Bronchial epithelial cell (primary cell): ENCODE measurements around the gene C13orf42. TPM values are rescaled to one million over a fixed set of nuclear protein-coding genes. Genes with fewer than 3 reads are reported as not detected.

ENCODE experiments used
- DNase-seq: peaks from one replicate; pipeline ENCODE4 v3.0.0-alpha.2; 2010; ENCODE audit warnings: low read depth
- FAIRE-seq: peaks from 2 replicates; lab custom pipeline; 2011; peaks lifted over from hg19 to GRCh38; lab: Jason Lieb, UNC
- H3K27me3 ChIP-seq: 2 replicates; pipeline ENCODE4 v1.5.1; 2011; ENCODE audit warnings: low read length; ENCODE audit not compliant: control insufficient read depth, insufficient read depth
- H3K36me3 ChIP-seq: 2 replicates; pipeline ENCODE4 v1.5.1; 2011; ENCODE audit warnings: low read length; ENCODE audit not compliant: control insufficient read depth, insufficient read depth
- H3K4me3 ChIP-seq: 2 replicates; pipeline ENCODE4 v1.5.1; 2011; ENCODE audit warnings: mild to moderate bottlenecking, low read depth, low read length, control low read depth
- total RNA-seq: library from RNA; depleted of rRNA; stranded (reverse); fragments of >200 nt; gene quantifications from 2 replicates; pipeline ENCODE4 v1.2.1, GENCODE V29; 2014
- TF ChIP-seq, protein P1 (sequence below): IDR thresholded peaks from 2 replicates; pipeline ENCODE4 v1.5.1; 2011; ENCODE audit warnings: mild to moderate bottlenecking, moderate library complexity, low read length, control low read depth, inconsistent platforms; ENCODE audit not compliant: insufficient read depth, severe bottlenecking

C13orf42 gene
- total RNA-seq, 1 donor from 2014 or later: not detected

DNA sequence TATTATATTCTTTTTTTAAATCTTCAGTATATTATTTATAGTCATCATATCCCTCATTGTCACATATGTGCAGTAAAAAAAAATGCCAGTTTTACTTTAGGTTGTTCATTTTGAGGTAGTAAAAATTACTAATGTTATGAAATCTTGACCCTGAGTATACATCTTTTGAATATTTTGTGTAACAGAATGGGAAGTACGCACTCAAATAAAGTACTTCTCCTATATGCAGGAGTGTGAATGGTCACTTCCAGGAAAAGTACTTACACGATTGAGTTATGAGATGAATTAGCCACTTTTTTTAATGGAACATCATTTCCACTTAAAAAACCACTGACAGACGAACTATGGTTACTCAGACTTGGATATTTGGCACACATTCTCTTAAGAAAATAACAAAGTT, 58.5 kb downstream of the C13orf42 start:
- Histone ChIP-seq H3K36me3 (no peaks in the 10 kb centered on the region), H3K4me3 (no peak overlapping the region), H3K27me3 (no peaks in the 10 kb centered on the region)
- TF ChIP-seq, protein P1, sequence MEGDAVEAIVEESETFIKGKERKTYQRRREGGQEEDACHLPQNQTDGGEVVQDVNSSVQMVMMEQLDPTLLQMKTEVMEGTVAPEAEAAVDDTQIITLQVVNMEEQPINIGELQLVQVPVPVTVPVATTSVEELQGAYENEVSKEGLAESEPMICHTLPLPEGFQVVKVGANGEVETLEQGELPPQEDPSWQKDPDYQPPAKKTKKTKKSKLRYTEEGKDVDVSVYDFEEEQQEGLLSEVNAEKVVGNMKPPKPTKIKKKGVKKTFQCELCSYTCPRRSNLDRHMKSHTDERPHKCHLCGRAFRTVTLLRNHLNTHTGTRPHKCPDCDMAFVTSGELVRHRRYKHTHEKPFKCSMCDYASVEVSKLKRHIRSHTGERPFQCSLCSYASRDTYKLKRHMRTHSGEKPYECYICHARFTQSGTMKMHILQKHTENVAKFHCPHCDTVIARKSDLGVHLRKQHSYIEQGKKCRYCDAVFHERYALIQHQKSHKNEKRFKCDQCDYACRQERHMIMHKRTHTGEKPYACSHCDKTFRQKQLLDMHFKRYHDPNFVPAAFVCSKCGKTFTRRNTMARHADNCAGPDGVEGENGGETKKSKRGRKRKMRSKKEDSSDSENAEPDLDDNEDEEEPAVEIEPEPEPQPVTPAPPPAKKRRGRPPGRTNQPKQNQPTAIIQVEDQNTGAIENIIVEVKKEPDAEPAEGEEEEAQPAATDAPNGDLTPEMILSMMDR: no peak
- FAIRE-seq: no peak
- no peak for DNase-seq

DNA sequence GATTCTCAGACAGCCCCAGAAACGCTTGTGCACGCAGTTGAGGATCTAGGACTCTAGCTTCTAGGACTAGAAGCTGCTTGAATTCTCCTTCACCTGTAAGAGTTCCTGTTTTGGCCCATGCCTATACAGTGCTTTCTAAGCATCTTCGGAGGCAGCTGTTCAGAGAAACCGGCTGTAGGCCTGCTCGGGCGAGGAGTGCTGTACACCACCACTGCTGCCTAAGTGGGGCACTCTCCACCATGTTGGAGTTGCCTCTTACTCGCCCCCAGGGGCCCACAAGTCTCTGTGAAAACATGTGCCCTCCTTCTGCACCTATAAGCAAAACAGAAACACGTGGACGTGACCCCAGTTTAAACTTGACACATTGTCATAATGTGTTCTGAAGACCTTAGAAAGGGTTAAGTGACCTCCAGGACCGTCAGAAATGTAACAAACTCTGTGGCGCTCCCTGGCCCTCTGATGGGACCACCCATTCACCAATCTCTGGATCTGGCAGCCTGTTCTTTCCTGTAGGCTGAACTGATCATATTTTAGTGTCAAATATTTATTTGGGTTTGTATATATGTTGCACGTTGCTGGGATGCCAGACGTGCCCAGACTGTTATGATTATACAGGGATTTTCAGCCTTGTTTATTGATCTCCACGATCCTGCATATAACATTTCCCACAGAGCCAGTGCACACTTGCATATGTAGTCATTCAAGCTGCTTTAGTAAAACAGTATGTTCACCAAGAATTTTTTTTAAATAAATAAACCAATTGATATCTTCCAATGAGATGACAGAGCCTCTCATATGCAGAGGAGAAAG, 60.8 kb downstream of the C13orf42 start:
- TF ChIP-seq, protein P1: no peak
- H3K4me3 ChIP-seq: no peak overlapping the region
- FAIRE-seq (no peak), DNase-seq (no peak)
- no peaks in the 10 kb centered on the region for H3K27me3 ChIP-seq
- no peaks in the 10 kb centered on the region for H3K36me3 ChIP-seq

GRCh38 chr13:51048616-51049015, 62.5 kb downstream of the C13orf42 start:
- TF ChIP-seq, protein P1: no peak
- DNase-seq: no peak
- no peak for FAIRE-seq
- no peaks in the 10 kb centered on the region for H3K36me3 ChIP-seq
- H3K27me3 ChIP-seq: no peaks in the 10 kb centered on the region
- H3K4me3 ChIP-seq: no peak overlapping the region

DNA sequence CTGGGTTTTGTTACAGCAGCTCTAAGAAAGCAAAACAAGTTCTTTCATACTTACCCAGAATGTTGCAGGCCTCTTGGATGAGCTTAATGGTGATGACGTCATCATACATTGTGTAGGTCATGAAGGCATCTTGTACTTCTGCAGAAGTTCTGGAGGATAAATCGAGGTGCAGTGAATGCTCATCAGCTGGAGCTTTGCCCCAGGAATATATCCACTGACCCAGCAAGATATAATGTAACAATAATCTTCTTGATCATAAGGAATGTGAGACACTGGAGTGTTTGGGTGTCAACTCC, 63.0 kb downstream of the C13orf42 start:
- DNase-seq (no peak), FAIRE-seq (no peak)
- Histone ChIP-seq H3K27me3 (no peaks in the 10 kb centered on the region), H3K4me3 (no peak overlapping the region), H3K36me3 (no peaks in the 10 kb centered on the region)
- TF ChIP-seq, protein P1: no peak

DNA sequence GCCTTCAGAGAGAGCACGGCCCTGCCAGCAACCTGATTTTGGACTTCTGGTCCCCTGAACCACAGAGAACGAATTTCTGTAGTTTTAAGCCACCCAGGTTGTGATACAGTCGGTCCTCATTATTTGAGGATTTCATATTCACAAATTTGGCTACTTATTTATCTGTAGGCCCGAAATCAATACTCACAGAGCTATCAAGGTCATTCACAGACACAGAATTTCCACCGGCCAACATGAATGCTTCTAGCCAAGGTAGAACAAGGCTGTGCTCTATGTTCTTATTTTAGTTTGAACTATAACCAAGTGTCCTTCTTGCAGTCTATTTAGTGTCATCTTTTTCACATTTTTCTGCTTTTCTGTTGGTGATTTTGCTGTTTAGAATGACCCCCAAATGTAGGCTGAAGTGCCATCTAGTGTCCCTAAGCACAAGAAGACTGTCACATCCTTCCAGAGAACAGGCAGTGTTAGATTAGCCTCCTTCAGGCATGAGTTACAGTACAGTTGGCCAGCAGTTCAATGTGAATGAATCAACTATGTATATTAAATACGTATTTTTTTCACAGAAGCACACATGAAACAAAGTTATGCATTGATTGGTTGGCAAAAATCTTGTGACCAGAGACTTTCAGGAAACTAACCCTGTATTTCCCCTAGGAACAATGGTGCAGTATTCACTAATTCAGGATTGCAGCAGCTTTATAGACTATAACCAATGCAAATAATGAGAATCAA, 63.5 kb downstream of the C13orf42 start:
- TF ChIP-seq, protein P1: no peak
- Histone ChIP-seq H3K36me3 (no peaks in the 10 kb centered on the region), H3K4me3 (no peak overlapping the region), H3K27me3 (no peaks in the 10 kb centered on the region)
- FAIRE-seq: no peak
- no peak for DNase-seq
